Measurements from ENCODE around the gene EIF2B4. TPM values are rescaled to one million over a fixed set of nuclear protein-coding genes. Genes with fewer than 3 reads are reported as not detected.

EIF2B4 gene
- total RNA-seq, 1 experiment from 2014 or later = 67.2 TPM

DNA sequence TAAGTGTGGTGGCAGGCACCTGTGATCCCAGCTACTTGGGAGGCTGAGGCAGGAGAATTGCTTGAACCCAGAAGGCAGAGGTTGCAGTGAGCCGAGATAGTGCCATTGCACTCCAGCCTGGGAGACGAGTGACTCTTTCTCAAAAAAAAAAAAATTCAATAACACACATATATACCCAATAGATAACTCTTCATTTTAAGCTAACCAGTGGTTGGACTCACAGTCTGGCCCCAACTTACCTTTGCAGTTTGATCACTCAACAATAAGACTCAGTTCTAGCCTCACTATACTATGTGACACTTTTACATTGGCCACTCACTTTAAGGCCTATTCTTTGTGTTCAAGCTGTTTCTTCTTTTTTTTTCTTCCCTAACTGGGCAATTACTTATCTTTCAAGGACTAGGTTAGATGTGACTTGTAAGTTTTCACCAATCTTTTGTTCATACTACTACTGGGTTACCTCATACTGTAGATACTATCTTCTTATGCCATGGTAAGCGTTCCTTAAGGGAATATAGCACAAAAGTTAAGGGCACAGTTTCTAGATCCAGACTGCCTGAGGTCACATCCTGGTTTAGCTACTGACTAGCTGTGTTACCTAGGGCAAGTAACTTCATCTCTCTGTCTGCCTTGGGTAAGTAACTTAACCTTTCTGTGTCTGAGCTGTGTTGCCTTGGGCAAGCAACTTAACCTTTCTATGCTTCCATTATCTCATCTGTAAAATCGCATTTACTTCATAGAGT, 7.3 kb downstream of the EIF2B4 start:
- H3K4me3 Mint-ChIP-seq = no peak overlapping the region
- H4K8ac ChIP-seq (replicated peaks; ENCODE audit: insufficient read length, low read depth, low read length) = no peak overlapping the region
- H3K18ac ChIP-seq (ENCODE audit: insufficient read length, low read depth, low read length) = no peak overlapping the region
- no peak overlapping the region for H2BK20ac ChIP-seq (ENCODE audit: low read depth, low read length, poor library complexity, severe bottlenecking)
- H4K20me1 ChIP-seq (ENCODE audit: control insufficient read depth, insufficient read depth, insufficient read length) = no peaks in the 10 kb centered on the region
- H2BK15ac ChIP-seq (ENCODE audit: low read depth, low read length) = no peak overlapping the region
- H2BK12ac ChIP-seq (ENCODE audit: insufficient read length, low read depth, low read length) = no peak overlapping the region
- H3K23me2 ChIP-seq (ENCODE audit: insufficient read length, low read depth, low read length, poor library complexity, severe bottlenecking) = no peaks in the 10 kb centered on the region
- no peaks in the 10 kb centered on the region for H3K9me3 ChIP-seq (ENCODE audit: control insufficient read depth, low read depth, low read length)
- peaks cover 2% of the 10 kb centered on the region; the same call in 1 of the 2 replicates for H3K79me2 ChIP-seq (ENCODE audit: insufficient read depth, low read length)
- TF ChIP-seq, protein P1, sequence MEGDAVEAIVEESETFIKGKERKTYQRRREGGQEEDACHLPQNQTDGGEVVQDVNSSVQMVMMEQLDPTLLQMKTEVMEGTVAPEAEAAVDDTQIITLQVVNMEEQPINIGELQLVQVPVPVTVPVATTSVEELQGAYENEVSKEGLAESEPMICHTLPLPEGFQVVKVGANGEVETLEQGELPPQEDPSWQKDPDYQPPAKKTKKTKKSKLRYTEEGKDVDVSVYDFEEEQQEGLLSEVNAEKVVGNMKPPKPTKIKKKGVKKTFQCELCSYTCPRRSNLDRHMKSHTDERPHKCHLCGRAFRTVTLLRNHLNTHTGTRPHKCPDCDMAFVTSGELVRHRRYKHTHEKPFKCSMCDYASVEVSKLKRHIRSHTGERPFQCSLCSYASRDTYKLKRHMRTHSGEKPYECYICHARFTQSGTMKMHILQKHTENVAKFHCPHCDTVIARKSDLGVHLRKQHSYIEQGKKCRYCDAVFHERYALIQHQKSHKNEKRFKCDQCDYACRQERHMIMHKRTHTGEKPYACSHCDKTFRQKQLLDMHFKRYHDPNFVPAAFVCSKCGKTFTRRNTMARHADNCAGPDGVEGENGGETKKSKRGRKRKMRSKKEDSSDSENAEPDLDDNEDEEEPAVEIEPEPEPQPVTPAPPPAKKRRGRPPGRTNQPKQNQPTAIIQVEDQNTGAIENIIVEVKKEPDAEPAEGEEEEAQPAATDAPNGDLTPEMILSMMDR (conservative IDR thresholded peaks at IDR 0.05) = no peak
- peaks cover under 1 to 9% of the 10 kb centered on the region in 2 experiments; a peak in 2 of 4 replicates for H3K4me1 Mint-ChIP-seq
- no peak overlapping the region for H2AK5ac ChIP-seq (ENCODE audit: insufficient read length, low read length)
- no peak overlapping the region for H3K4ac ChIP-seq (ENCODE audit: low read depth, low read length)
- H3K27me3 Mint-ChIP-seq (ENCODE audit: low read depth) = no peaks in the 10 kb centered on the region
- DNase-seq = no peak
- H3K23ac ChIP-seq (ENCODE audit: insufficient read length, low read depth, low read length) = no peak overlapping the region
- no peak overlapping the region for H3K56ac ChIP-seq (ENCODE audit: insufficient read length, low read depth, low read length)
- H2BK5ac ChIP-seq (ENCODE audit: insufficient read length, low read length) = no peak overlapping the region
- no peak overlapping the region for H3K4me2 ChIP-seq (ENCODE audit: insufficient read depth, insufficient read length, low read length)
- H3K27me3 ChIP-seq (ENCODE audit: insufficient read depth, low read length) = no peaks in the 10 kb centered on the region
- WGBS (ENCODE audit: extremely low coverage, insufficient read length, low lambda C conversion rate) = no CpG with 5 or more reads among the region's 4 CpGs
- H3K27ac ChIP-seq (ENCODE audit: insufficient read length, low read depth, low read length) = no peak overlapping the region
- no peak overlapping the region for H4K91ac ChIP-seq (ENCODE audit: insufficient read length, low read depth, low read length)
- H3K9me3 Mint-ChIP-seq = peaks cover 6 to 7% of the 10 kb centered on the region in 2 experiments; a peak in 4 of 5 replicates
- no peak overlapping the region for H4K5ac ChIP-seq (ENCODE audit: insufficient read length, low read depth, low read length)
- no peak overlapping the region for H3K14ac ChIP-seq (ENCODE audit: insufficient read depth, low read length)
- no peak overlapping the region for H3K27ac Mint-ChIP-seq
- H3T11ph ChIP-seq (ENCODE audit: low read length) = no peak overlapping the region
- no peaks in the 10 kb centered on the region; the same call in 1 of the 2 replicates for H3K4me1 ChIP-seq (ENCODE audit: insufficient read depth, low read length)
- no peak overlapping the region for H2BK120ac ChIP-seq (ENCODE audit: low read depth, low read length, poor library complexity, severe bottlenecking)
- H2AFZ ChIP-seq (ENCODE audit: low read length) = no peak overlapping the region
- H3K36me3 Mint-ChIP-seq (ENCODE audit: insufficient read depth in 1 of 3, low read depth in 3 of 3) = peaks cover 33 to 55% (median 46%) of the 10 kb centered on the region in 3 experiments
- H3K9ac ChIP-seq (ENCODE audit: extremely low read depth, insufficient read length, low read length) = no peak overlapping the region
- no peaks in the 10 kb centered on the region for H3K79me1 ChIP-seq (ENCODE audit: insufficient read depth, low read depth, low read length, poor library complexity, severe bottlenecking)
